HUDEP-2 (cell line): ENCODE results near the gene BCL3.
"Not testable (repeated sequence)": the region's sequence is repeated elsewhere in the genome, so short reads cannot be mapped to it uniquely, and the experiment has no call there.

ENCODE experiments used
- DNase-seq, 76 experiments: peaks; one replicate each; lab custom pipeline; 2025; ENCODE audit not compliant: unreplicated experiment in 76 of 76; lab: John Stamatoyannopoulos, UW

Gene BCL3

DNA sequence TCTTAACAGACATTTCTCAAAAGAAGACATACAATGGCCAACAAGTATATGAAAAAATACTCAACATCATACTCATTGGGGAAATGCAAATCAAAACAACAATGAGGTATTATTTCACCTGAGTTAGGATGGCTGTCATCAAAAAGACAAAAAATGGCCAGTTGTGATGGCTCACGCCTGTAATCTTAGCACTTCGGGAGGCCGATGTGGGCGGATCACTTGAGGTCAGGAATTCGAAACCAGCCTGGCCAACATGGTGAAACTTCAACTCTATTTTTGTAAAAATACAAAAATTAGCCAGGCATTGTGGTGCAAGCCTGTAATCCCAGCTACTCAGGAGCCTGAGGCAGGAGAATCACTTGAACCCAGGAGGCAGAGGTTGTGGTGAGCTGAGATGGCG is 27.6 kb upstream of the BCL3 start:
- DNase-seq, result no peak

GRCh38 chr19:44721369-44721768 is 27.1 kb upstream of the BCL3 start:
- not testable (repeated sequence) for DNase-seq

GRCh38 chr19:44722131-44723121 is 26.1 kb upstream of the BCL3 start:
- no peak for DNase-seq

GRCh38 chr19:44723299-44723951 is 25.1 kb upstream of the BCL3 start:
- DNase-seq, result no peak

GRCh38 chr19:44723952-44724319 is 24.6 kb upstream of the BCL3 start:
- peak in 72 of 76 experiments; percentile 20 to 87 (median 67) for DNase-seq

DNA sequence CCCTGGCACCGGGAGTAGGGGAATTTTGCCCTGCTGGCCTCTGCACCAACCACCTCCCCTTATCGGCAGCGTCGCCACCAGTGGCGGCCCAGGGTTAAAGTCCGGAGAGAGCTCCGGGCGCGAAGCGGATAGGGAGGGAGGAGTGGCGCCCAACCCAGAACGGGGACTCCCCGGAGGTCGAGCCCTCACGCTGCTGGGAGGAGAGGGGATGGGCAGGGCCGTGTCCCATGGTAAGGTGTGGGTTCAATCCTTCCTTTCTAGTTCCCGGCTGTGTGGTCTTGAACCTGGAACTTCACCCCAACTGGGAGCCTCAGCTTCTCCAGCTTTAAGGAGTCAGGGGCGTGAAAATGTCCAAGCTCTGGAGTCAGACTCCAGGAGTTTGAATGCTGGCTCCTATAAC is 23.3 kb upstream of the BCL3 start:
- no peak for DNase-seq

- no peak for DNase-seq
Measured at GRCh38 chr19:44725684-44726083, 22.8 kb upstream of the BCL3 start.

DNA sequence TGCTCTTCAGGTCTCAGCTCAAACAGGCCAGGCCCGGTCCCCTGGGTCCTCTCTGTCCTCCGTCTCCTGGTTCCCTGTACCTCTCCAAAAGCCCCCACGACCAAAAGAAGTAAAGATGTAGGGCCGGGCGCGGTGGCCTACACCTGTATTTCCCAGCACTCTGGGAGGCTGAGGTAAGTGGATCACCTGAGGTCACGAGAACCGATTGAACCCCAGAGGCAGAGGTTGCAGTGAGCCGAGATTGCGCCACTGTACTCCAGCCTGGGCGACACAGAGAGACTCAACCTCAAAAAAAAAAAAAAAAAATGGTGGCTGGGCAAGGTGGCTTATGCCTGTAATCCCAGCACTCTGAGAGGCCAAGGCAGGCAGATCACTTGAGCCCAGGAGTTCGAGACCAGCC is 22.0 kb upstream of the BCL3 start:
- DNase-seq, result no peak

GRCh38 chr19:44728178-44728577 is 20.3 kb upstream of the BCL3 start:
- no peak for DNase-seq

DNA sequence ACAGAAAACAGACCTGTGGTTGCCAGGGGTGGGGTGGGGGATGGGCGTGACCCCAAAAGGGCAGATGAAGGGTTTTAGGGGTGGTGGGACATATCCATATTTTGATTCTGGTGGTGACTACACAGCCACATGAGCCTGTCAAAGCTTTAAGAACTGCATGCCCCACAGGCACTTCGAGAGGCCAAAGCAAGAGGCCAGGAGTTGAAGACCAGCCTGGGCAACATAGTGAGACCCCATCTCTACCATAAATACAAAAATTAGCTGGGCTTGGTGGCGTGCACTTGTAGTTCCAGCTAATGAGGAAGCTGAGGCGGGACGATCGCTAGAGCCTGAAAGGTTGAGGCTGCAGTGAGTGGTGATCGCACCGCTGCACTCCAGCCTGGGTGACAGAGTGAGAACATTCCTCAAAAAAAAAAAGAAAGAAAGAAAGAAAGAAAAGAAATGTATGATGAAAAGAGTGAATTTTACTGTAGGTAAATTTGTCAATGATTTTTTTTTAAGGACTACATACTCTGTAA is 18.9 kb upstream of the BCL3 start:
- DNase-seq, result no peak

GRCh38 chr19:44731081-44731480 is 17.4 kb upstream of the BCL3 start:
- no peak for DNase-seq

DNA sequence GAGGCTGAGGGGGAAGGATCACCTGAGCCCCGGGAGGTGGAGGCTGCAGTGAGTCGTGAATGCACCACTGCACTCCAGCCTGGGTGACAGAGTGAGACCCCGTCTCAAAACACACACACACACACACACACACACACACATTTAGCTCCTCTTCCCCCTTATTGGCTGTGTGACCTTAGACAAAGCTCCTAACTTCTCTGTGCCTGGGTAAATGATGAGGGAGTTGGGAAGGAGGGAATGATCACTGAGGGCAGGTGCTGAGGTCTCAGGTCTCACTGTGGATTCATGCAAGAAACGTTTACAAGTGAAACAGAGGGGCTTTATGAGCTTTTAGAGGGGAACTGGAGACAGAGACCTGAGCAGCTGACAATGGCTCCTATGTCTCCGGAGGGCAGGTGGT is 16.9 kb upstream of the BCL3 start:
- DNase-seq, result no peak

GRCh38 chr19:44732235-44733014 is 16.1 kb upstream of the BCL3 start:
- no peak for DNase-seq

GRCh38 chr19:44734357-44734756 is 14.2 kb upstream of the BCL3 start:
- no peak for DNase-seq

DNA sequence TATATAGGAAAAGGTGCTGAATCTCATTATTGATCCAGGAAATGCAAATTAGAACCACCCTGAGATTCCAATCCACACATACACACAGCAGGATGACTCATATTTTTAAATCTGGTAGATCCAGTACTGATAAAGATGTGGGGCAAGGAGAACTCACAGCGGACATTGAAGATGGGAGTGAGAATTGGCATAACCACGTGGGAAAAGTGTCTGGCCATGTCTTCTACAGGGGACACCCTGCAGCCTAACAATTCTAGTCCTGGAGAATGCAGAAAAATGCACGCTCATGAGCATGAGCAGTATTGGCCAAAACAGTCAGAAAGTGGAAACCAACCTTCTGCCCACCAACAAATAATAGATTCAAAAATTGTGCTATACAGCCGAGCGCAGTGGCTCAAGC is 13.5 kb upstream of the BCL3 start:
- DNase-seq, result no peak

DNA sequence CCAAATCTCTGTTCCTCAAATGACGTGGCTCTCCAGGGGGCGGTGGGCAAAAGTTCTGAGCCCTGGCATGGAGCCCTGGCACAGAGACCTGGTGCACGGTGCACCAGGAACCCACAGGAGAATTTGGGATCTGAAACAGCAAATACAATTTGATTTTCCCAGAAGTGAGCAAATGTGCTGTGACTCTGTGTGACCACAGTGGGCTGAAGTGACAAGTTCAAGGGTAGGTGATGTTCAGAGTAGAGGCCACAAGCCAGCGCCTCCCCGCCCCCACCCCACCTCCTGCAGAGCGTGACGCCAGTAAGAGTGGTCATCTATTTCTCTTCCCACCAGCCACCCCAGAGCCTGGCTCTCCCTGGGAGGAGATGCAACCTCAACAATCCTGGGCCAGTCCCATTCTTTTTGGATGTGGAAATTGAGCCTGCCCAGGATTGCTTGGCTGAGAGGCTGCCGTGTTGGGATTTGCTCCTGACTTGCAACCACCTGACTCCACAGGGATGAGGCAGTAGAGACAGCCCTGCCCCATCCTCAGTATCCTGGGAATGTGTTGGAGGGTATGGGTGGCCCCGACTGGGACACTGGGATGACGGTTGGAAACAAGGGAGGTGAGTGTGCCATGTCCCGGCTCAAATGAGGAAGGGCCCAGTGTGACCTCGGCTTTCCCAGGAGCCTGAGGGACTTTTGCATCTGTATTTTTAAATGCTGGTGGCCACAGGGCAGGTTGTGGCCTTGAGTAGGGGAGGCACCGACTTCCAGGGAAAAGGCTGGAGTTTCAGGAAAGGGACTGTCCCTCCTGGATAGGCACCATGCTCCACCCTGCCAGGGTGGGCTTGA is 11.1 kb upstream of the BCL3 start:
- no peak for DNase-seq

DNA sequence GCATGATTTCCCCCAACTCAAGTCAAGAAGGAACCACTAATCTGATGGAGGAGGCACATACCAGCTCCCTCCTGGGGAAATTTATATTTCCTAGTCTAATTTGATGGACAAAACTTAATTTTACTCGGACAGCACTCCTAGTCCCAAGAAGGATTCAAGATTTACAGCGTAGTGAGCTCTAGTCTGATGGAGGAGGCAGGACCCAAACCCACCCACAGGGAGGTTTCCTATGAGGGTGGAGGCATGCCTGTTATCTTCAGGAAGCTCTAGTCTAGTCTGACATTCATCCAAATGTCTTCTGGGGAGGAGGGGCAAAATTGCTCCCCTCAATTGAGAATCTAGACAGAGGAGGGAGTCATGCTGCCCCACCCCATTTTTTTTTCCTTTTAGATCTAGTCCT is 10.4 kb upstream of the BCL3 start:
- no peak for DNase-seq

GRCh38 chr19:44738603-44739558 is 9.6 kb upstream of the BCL3 start:
- no peak for DNase-seq

DNA sequence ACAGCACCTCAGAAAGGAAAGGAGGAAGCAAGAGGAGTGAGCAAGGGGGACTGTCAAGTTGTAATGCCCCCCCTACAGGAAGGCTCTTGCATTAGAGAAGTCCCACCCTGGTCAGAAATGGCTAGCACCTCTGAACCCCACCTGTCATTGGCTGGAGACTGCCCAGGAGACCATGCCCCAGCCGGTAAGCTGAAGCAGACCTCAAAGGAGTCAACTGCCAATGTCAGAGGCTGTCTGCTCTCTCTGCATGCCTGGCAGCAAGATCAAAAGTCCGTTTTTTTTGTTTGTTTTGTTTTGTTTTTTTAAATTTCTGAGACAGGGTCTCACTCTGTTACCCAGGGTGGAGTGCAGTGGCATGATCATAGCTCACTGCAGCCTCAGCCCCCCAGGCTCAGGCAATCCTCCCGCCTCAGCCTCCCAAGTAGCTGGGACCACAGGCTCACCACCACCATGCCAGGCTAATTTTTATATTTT is 8.1 kb upstream of the BCL3 start:
- DNase-seq, result peak in 4 of 76 experiments; percentile 3 to 13 (median 9)
